Transverse colon (tissue), 4 donors: Measurements from ENCODE around the gene TENM4.

Experiments used
- POLR2A ChIP-seq: fragments of 450-650 bp; IDR thresholded peaks from one replicate; pipeline ENCODE4 v1.6.1; 2016; ENCODE audit warnings: antibody characterized with exemption, mild to moderate bottlenecking, moderate library complexity
- POLR2AphosphoS5 ChIP-seq, 3 donors: sonication (generic); formaldehyde crosslinking; IDR thresholded peaks; one replicate each; pipeline ENCODE4 v1.6.1; 2016; ENCODE audit warnings: antibody characterized with exemption in 3 of 3
- TF ChIP-seq, protein P1 (sequence below), 5 experiments: fragments of 200-600 bp in 3 of 5; fragments of 450-650 bp in 2 of 5; sonication (generic) in 3 of 5; IDR thresholded peaks; 1 replicate in 2 of 5; 2 replicates in 3 of 5; pipeline ENCODE4 v1.5.1; 2016 to 2017; ENCODE audit warnings: antibody characterized with exemption in 5 of 5, inconsistent platforms in 3 of 5, mild to moderate bottlenecking in 2 of 5, moderate library complexity in 1 of 5

DNA sequence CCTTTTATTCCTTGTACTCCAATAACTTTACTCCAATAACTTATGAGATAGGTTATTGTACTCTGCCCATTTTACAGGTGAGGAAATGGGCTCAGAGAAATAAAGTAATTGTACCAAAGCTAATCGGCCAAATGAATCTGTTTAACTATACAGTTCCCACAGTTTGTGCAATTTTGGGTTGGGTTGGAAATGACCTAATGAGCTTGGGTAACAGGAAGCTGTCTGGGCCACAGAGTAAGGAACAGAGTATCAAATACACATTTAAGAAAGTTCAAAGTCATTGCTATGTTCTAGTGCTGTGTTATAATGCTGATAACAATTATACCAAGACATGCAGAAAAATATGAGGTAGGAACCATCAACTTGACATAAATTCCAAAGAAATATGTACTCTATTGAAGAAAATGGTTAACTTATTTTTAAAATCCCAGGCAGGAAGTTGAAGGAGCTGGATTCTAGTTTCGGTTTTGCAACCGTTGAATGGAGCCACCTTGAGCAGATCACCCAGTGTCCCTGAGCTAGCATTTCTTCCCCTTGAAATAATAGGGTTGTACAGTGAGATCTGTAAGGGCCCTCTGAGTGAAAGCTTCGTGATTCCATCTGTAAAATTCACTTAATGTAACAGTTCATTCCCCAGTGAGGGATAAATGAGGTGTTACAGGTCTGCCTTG, 505.3 kb downstream of the TENM4 start:
- no peak for TF ChIP-seq POLR2A
- TF ChIP-seq, protein P1, sequence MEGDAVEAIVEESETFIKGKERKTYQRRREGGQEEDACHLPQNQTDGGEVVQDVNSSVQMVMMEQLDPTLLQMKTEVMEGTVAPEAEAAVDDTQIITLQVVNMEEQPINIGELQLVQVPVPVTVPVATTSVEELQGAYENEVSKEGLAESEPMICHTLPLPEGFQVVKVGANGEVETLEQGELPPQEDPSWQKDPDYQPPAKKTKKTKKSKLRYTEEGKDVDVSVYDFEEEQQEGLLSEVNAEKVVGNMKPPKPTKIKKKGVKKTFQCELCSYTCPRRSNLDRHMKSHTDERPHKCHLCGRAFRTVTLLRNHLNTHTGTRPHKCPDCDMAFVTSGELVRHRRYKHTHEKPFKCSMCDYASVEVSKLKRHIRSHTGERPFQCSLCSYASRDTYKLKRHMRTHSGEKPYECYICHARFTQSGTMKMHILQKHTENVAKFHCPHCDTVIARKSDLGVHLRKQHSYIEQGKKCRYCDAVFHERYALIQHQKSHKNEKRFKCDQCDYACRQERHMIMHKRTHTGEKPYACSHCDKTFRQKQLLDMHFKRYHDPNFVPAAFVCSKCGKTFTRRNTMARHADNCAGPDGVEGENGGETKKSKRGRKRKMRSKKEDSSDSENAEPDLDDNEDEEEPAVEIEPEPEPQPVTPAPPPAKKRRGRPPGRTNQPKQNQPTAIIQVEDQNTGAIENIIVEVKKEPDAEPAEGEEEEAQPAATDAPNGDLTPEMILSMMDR (IDR thresholded peaks at IDR 0.05): no peak
- TF ChIP-seq POLR2AphosphoS5 (IDR thresholded peaks at IDR 0.05): no peak
